Measurements from ENCODE around the gene SIVA1.
A peak's percentile ranks its signal among the peaks of the same experiment; 100 is the strongest.

The SIVA1 gene

DNA sequence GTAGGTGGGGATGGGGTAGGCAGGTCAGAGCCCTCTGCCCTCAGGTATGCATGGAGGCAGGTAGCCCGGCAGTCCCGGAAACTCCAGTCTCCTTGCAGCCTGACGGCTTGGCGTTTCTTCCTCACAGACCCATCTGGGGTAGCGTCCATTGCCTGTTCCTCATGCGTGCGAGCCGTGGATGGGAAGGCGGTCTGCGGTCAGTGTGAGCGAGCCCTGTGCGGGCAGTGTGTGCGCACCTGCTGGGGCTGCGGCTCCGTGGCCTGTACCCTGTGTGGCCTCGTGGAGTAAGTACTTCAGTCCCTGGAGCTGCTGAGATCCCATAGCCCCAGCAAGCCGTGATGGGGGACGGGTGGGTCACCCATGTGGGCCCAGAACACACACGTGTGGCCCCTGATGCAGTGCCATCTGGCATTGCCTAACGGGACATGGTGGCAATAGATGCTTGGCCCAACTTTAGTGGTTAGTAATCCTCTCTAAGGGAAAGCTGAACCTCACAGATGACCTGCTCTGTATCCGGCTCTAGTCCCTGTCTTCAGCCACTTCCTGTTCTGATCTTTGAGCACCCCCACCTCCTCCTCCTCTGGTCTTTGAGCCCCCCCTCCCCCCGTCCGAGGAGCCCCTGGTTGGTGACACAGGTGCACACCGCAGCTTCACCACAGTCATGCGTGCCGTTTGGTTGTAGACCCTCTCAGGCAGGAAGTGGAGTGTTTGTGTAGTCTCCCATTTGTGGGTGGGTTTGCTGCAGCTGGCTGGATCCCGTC lies 3.7 kb downstream of the SIVA1 start:
- Histone ChIP-seq H3K36me3 (replicated peaks) (peaks cover 54% of the 10 kb centered on the region), H3K4me3 (no peak overlapping the region), H3K4me1 (peaks cover 16% of the 10 kb centered on the region), H3K27me3 (ENCODE audit: low read depth) (no peaks in the 10 kb centered on the region), H3K9me3 (no peaks in the 10 kb centered on the region)
- DNase-seq (ENCODE audit: low spot score in 2 of 2): no peak
- in situ Hi-C loops (cut with MboI; ENCODE audit: low sequenced_read_pairs): no loop called here

GRCh38 chr14:104757238-104757585 lies 4.3 kb downstream of the SIVA1 start:
- no peaks in the 10 kb centered on the region for H3K27me3 ChIP-seq (ENCODE audit: low read depth)
- in situ Hi-C loops (cut with MboI; ENCODE audit: low sequenced_read_pairs): no loop called here
- H3K4me1 ChIP-seq: peaks cover 11% of the 10 kb centered on the region
- peaks cover 56% of the 10 kb centered on the region for H3K36me3 ChIP-seq (replicated peaks)
- H3K9me3 ChIP-seq: no peaks in the 10 kb centered on the region
- H3K4me3 ChIP-seq: no peak overlapping the region
- DNase-seq (ENCODE audit: low spot score in 2 of 2): no peak

GRCh38 chr14:104757681-104758392 lies 4.9 kb downstream of the SIVA1 start:
- no peak for DNase-seq (ENCODE audit: low spot score in 2 of 2)
- Histone ChIP-seq H3K9me3 (no peaks in the 10 kb centered on the region), H3K27me3 (ENCODE audit: low read depth) (no peaks in the 10 kb centered on the region), H3K4me3 (no peak overlapping the region), H3K36me3 (replicated peaks) (peaks cover 56% of the 10 kb centered on the region), H3K4me1 (peaks cover 10% of the 10 kb centered on the region)
- in situ Hi-C loops (cut with MboI; ENCODE audit: low sequenced_read_pairs): no loop called here

DNA sequence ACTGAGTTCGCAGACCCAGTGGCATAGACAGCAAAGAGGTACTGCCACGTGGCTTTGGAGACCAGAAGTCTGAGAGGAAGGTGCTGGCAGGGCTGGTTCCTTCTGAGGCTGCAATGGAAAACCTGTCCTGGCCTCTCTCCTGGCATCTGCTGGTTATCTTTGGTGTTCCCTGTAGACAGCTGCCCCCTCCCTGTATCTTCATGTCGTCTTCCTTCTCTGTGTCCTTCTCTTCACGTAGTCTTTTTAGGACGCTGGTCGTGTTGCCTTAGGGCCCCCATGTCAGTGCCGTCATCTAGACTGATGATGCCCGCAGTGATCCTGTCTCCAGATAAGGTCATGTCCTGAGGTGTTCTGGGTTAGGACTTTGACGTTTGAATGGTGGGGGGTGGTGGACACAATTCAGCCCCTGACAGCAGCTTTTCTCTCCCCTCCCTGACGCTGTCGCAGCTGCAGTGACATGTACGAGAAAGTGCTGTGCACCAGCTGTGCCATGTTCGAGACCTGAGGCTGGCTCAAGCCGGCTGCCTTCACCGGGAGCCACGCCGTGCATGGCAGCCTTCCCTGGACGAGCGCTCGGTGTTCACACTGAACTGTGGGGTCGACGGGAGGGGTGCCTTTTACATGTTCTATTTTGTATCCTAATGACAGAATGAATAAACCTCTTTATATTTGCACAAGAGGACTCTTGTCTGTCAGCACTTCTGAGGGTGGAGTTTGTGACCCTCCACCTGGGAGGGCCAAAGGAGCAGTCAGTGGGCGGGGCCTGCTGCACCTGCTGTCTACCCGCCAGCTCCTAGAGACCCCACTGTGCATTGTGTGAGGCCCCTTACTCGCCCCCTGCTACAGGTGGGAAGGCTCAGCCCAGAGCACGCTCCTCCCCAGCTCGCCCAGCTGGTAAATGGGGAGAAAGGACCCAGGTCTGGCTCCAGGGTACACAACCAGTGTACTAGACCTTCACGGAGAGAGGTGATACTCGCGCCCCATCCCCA lies 6.3 kb downstream of the SIVA1 start:
- no peak overlapping the region for H3K4me3 ChIP-seq
- H3K9me3 ChIP-seq: no peaks in the 10 kb centered on the region
- peaks cover 5% of the 10 kb centered on the region; the same call in 1 of the 2 replicates for H3K4me1 ChIP-seq
- peaks cover 52% of the 10 kb centered on the region for H3K36me3 ChIP-seq (replicated peaks)
- DNase-seq (ENCODE audit: low spot score in 2 of 2): no peak
- H3K27me3 ChIP-seq (ENCODE audit: low read depth): no peaks in the 10 kb centered on the region
- in situ Hi-C loops (cut with MboI; ENCODE audit: low sequenced_read_pairs): no loop called here

DNA sequence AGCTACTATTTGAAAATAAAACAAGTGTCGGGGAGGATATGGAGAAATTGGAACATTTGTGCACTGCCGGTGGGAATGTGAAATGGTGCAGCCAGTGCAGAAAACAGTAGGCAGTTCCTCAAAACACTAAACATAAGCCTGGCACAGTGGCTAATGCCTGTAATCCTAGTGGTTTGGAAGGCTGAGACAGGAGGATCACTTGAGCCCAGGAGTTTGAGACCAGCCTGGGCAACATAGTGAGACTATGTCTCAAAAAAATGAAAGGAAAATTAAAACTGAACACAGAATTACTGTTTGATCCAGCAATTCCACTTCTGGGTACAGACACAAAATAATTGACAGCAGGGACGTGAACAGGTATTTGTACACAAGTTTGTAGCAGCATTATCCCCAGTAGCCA lies 12.6 kb downstream of the SIVA1 start:
- Histone ChIP-seq H3K27me3 (ENCODE audit: low read depth) (no peaks in the 10 kb centered on the region), H3K9me3 (no peaks in the 10 kb centered on the region), H3K4me3 (no peak overlapping the region), H3K4me1 (peaks cover 4% of the 10 kb centered on the region), H3K36me3 (replicated peaks) (peaks cover 10% of the 10 kb centered on the region)
- DNase-seq (ENCODE audit: low spot score in 2 of 2): no peak
- in situ Hi-C loops (cut with MboI; ENCODE audit: low sequenced_read_pairs): no loop called here

DNA sequence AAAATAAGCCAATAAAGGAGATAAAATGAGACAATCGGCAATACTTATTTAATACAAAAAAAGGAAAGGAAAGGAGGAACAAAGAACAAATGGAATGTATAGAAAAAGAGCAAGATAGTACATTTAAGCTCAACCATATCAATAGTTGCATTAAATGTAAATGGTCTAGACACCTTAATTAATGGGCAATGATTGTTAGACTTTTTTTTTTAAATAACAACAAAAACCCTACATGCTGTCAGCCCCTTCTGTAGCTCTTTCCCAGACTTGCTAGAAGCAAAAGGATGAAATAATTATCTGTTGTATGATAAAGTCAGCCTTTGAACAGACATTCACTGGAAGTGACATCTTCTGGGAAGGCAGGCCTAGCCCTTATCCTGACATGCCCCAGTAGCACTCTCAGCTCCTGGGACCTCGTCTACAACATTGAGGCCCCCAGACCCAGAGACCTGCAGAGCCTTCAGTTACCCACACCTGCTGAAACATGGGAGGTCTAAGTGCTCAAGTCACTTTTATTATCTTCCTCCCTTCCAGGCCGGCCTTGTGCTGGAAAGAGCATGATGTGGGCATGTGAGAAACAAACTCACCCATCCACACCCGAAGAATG lies 13.4 kb downstream of the SIVA1 start:
- H3K9me3 ChIP-seq: no peaks in the 10 kb centered on the region
- H3K36me3 ChIP-seq (replicated peaks): peaks cover 18% of the 10 kb centered on the region
- peak overlapping the region; percentile 9; the same call in 1 of the 2 replicates for H3K4me3 ChIP-seq
- no peaks in the 10 kb centered on the region for H3K27me3 ChIP-seq (ENCODE audit: low read depth)
- in situ Hi-C loops (cut with MboI; ENCODE audit: low sequenced_read_pairs): no loop called here
- H3K4me1 ChIP-seq: peaks cover 4% of the 10 kb centered on the region
- no peak for DNase-seq (ENCODE audit: low spot score in 2 of 2)

GRCh38 chr14:104766863-104767633 lies 14.1 kb downstream of the SIVA1 start:
- H3K36me3 ChIP-seq (replicated peaks): peaks cover 24% of the 10 kb centered on the region
- in situ Hi-C loops (cut with MboI; ENCODE audit: low sequenced_read_pairs): no loop called here
- H3K9me3 ChIP-seq: no peaks in the 10 kb centered on the region
- H3K27me3 ChIP-seq (ENCODE audit: low read depth): no peaks in the 10 kb centered on the region
- peak in 1 of 2 experiments; percentile 36 for DNase-seq (ENCODE audit: low spot score in 2 of 2)
- peaks cover 4% of the 10 kb centered on the region for H3K4me1 ChIP-seq
- H3K4me3 ChIP-seq: peak overlapping the region; percentile 9; the same call in 1 of the 2 replicates

DNA sequence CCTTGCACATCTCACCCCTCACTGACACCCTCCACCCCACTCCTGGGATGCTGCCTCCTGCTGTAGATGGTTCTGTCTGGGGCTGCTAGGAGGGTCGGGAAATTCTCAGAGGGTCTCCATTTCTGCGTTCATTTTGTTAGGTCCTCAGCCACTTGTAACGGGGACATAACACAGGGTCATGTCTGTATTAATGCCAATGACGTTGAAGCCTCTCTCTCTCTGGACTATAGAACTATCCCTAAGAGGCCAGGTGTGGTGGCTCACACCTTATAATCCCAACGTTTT lies 14.6 kb downstream of the SIVA1 start:
- no peak overlapping the region for H3K4me3 ChIP-seq
- DNase-seq (ENCODE audit: low spot score in 2 of 2): no peak
- peaks cover 4% of the 10 kb centered on the region for H3K4me1 ChIP-seq
- no peaks in the 10 kb centered on the region for H3K9me3 ChIP-seq
- in situ Hi-C loops (cut with MboI; ENCODE audit: low sequenced_read_pairs): no loop called here
- H3K36me3 ChIP-seq (replicated peaks): peaks cover 28% of the 10 kb centered on the region
- no peaks in the 10 kb centered on the region for H3K27me3 ChIP-seq (ENCODE audit: low read depth)

DNA sequence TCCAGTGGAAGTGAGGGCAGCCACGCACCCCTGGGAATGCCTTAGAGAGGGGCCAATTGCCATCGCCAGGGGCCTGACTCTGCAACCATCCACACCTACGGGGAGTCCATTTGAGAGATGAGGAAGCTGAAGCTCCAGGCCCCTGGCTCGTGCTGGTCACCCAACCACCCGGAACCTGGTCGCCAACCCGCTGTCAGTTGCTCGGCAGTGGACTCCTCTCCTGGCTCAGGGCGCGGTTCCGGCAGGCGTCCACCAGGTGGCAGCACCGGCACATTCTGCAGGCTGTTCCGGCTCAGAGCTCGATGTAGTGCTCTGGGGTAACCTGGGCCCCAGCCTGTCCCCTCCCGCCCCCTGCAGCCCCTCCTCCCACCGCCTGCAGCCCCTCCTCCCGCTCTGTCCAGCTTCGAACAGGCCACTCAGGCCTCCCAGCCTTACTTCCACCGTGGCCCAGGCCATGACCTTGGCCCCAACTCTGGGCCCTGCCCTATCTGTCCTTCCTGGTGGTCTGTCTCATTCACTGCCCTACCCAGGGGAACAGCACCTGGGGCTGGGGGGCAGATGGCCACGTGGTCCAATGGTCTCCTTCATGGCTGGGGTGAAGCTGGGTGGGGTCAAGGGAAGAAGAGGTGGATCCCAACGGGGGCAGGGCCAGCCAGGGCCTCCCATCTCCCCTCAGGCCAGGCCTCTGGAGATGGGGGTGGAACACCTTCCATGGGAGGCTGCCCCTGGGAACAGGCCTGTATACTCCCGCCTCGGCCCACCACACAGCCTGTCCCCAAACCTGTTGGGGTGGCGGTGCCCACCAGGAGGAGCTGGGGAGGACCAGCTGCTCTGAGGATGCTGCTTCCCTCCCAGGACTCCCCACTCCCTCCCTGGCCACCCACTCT lies 15.7 kb downstream of the SIVA1 start:
- peak; percentile 65 to 96 for DNase-seq (ENCODE audit: low spot score in 2 of 2)
- Histone ChIP-seq H3K27me3 (ENCODE audit: low read depth) (no peaks in the 10 kb centered on the region), H3K36me3 (replicated peaks) (peaks cover 39% of the 10 kb centered on the region), H3K4me3 (no peak overlapping the region), H3K4me1 (peaks cover 4% of the 10 kb centered on the region), H3K9me3 (no peaks in the 10 kb centered on the region)
- in situ Hi-C loops (cut with MboI; ENCODE audit: low sequenced_read_pairs): no loop called here

- in situ Hi-C loops (cut with MboI; ENCODE audit: low sequenced_read_pairs): no loop called here
- Histone ChIP-seq H3K27me3 (ENCODE audit: low read depth) (no peaks in the 10 kb centered on the region), H3K36me3 (replicated peaks) (peaks cover 40% of the 10 kb centered on the region), H3K4me3 (no peak overlapping the region), H3K9me3 (no peaks in the 10 kb centered on the region), H3K4me1 (peaks cover 4% of the 10 kb centered on the region)
- no peak for DNase-seq (ENCODE audit: low spot score in 2 of 2)
These were observed 16.6 kb downstream of the SIVA1 start for GRCh38 chr14:104769324-104770071.

GRCh38 chr14:104770072-104770579 lies 17.2 kb downstream of the SIVA1 start:
- H3K36me3 ChIP-seq (replicated peaks): peaks cover 40% of the 10 kb centered on the region
- DNase-seq (ENCODE audit: low spot score in 2 of 2): no peak
- in situ Hi-C loops (cut with MboI; ENCODE audit: low sequenced_read_pairs): no loop called here
- peaks cover 4% of the 10 kb centered on the region for H3K4me1 ChIP-seq
- H3K27me3 ChIP-seq (ENCODE audit: low read depth): no peaks in the 10 kb centered on the region
- no peaks in the 10 kb centered on the region for H3K9me3 ChIP-seq
- H3K4me3 ChIP-seq: no peak overlapping the region
